ENCODE results near the gene CIITA.

Gene CIITA

DNA sequence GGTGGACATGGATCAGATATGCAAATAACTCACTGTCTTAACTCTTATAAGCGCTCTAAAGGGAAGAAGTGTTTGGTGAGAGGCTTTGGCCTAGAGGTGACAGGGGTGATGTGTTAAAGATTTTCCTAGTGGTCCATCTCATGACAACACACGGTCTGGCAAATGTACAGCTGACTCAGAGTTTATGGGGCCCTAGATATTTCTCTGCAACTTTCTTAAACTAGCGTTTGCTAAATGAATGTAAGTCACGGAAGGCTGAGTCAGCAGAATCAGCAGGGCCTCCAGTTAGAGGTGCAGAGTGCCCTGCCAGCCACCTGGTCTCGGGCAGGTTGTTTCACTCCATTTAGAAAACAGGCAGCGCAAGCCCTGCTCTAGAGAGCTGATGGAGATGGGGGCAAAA lies 107.5 kb downstream of the CIITA start:
- no peak for TF ChIP-seq CTCF (IDR thresholded peaks at IDR 0.05; ENCODE audit: insufficient read depth, low read depth, low read length, missing control alignments)
- no peak for DNase-seq (ENCODE audit: low read depth)
- H3K4me3 ChIP-seq (ENCODE audit: low read length): no peak overlapping the region
